IMR-90 (cell line): Measurements from ENCODE around the gene LLGL2. TPM values are rescaled to one million over a fixed set of nuclear protein-coding genes. Genes with fewer than 3 reads are reported as not detected.

Experiments
- ATAC-seq: fragments of 200-7000 bp; cut with Tn5 transposase; 2 replicates; pipeline ENCODE4 v1.9.1; 2020; ENCODE audit warnings: low read depth, mild to moderate bottlenecking, moderate library complexity
- BruUV-seq: library from RNA; stranded (reverse); fragments of 400-500 nt; replicated peaks from 2 replicates; lab custom pipeline; 2021; lab: Mats Ljungman, UMichigan
- CTCF ChIA-PET: fragments of 300-600 bp; formaldehyde crosslinking; extraction: SDS; loops from one replicate; lab custom pipeline; 2021; ENCODE audit warnings: antibody characterized with exemption; lab: Yijun Ruan, JAX
- POLR2A ChIA-PET: fragments of 300-600 bp; sonication (Branson Sonifier 250); formaldehyde crosslinking; loops from one replicate; lab custom pipeline; 2022; ENCODE audit warnings: antibody characterized with exemption; ENCODE audit not compliant: unreplicated experiment; lab: Charles Lee
- DNase-seq: peaks from one replicate; pipeline ENCODE4 v3.0.0; 2013
- H2AFZ ChIP-seq: replicated peaks from 2 replicates; pipeline ENCODE3; 2013; ENCODE audit warnings: low read length, mild to moderate bottlenecking; ENCODE audit not compliant: poor library complexity
- H2AK5ac ChIP-seq: 2 replicates; pipeline ENCODE4 v1.6.1; 2013; ENCODE audit warnings: low read depth, low read length, inconsistent platforms
- H2AK9ac ChIP-seq: replicated peaks from 2 replicates; pipeline ENCODE3; 2013; ENCODE audit warnings: mild to moderate bottlenecking, low read depth, low read length, moderate library complexity; ENCODE audit not compliant: poor library complexity
- H2BK120ac ChIP-seq: 2 replicates; pipeline ENCODE4 v1.6.1; 2013; ENCODE audit warnings: low read depth, low read length, inconsistent platforms
- H2BK15ac ChIP-seq: 3 replicates; pipeline ENCODE4 v1.6.1; 2013; ENCODE audit warnings: low read depth, low read length, inconsistent platforms
- H2BK20ac ChIP-seq: 2 replicates; pipeline ENCODE4 v1.6.1; 2013; ENCODE audit warnings: low read depth, mild to moderate bottlenecking, inconsistent platforms, low read length, moderate library complexity
- H2BK5ac ChIP-seq: 2 replicates; pipeline ENCODE4 v1.6.1; 2013; ENCODE audit warnings: mild to moderate bottlenecking, low read depth, low read length, inconsistent platforms; ENCODE audit not compliant: poor library complexity, severe bottlenecking
- H3K14ac ChIP-seq: replicated peaks from 2 replicates; pipeline ENCODE4 v1.6.1; 2013; ENCODE audit warnings: low read depth, low read length, inconsistent platforms
- H3K18ac ChIP-seq: 2 replicates; pipeline ENCODE4 v1.6.1; 2013; ENCODE audit warnings: low read depth, low read length, control low read depth
- H3K23ac ChIP-seq: 2 replicates; pipeline ENCODE4 v1.6.1; 2013; ENCODE audit warnings: low read depth, low read length, inconsistent platforms
- H3K27ac ChIP-seq: 2 replicates; pipeline ENCODE4 v1.5.1; 2013; ENCODE audit warnings: mild to moderate bottlenecking, control low read depth, low read length; ENCODE audit not compliant: insufficient read depth
- H3K27me3 ChIP-seq: 2 replicates; pipeline ENCODE4 v1.6.1; 2013; ENCODE audit warnings: low read length; ENCODE audit not compliant: control insufficient read depth, insufficient read depth
- H3K36me3 ChIP-seq: 2 replicates; pipeline ENCODE4 v1.6.1; 2013; ENCODE audit warnings: low read length, mixed read lengths; ENCODE audit not compliant: control insufficient read depth, insufficient read depth
- H3K4ac ChIP-seq: 2 replicates; pipeline ENCODE4 v1.6.1; 2013; ENCODE audit warnings: low read depth, low read length, inconsistent platforms
- H3K4me1 ChIP-seq: 2 replicates; pipeline ENCODE4 v1.6.1; 2013; ENCODE audit warnings: low read length, mixed read lengths; ENCODE audit not compliant: control insufficient read depth, insufficient read depth
- H3K4me2 ChIP-seq: 2 replicates; pipeline ENCODE4 v1.6.1; 2013; ENCODE audit warnings: low read depth, mild to moderate bottlenecking, control low read depth, low read length, moderate library complexity
- H3K4me3 ChIP-seq: 2 replicates; pipeline ENCODE4 v1.5.1; 2013; ENCODE audit warnings: low read depth, mild to moderate bottlenecking, control low read depth, low read length, moderate library complexity; ENCODE audit not compliant: insufficient read depth
- H3K56ac ChIP-seq: 2 replicates; pipeline ENCODE4 v1.6.1; 2013; ENCODE audit warnings: low read length, inconsistent platforms; ENCODE audit not compliant: insufficient read depth; ENCODE audit errors: extremely low read depth
- H3K79me1 ChIP-seq, 2 experiments: 2 replicates each; pipeline ENCODE4 v1.6.1; 2013; ENCODE audit warnings: low read length in 2 of 2, inconsistent platforms in 1 of 2, low read depth in 1 of 2
- H3K9ac ChIP-seq: 2 replicates; pipeline ENCODE4 v1.6.1; 2013; ENCODE audit warnings: low read depth, low read length, control low read depth
- H3K9me1 ChIP-seq: 2 replicates; pipeline ENCODE4 v1.6.1; 2013; ENCODE audit warnings: low read length, inconsistent platforms; ENCODE audit not compliant: insufficient read depth
- H3K9me3 ChIP-seq: 2 replicates; pipeline ENCODE4 v1.6.1; 2013; ENCODE audit warnings: low read length; ENCODE audit not compliant: control insufficient read depth, insufficient read depth
- H4K20me1 ChIP-seq: 2 replicates; pipeline ENCODE4 v1.6.1; 2013; ENCODE audit warnings: low read length, inconsistent platforms; ENCODE audit not compliant: insufficient read depth
- H4K5ac ChIP-seq: 2 replicates; pipeline ENCODE4 v1.6.1; 2013; ENCODE audit warnings: mild to moderate bottlenecking, low read depth, low read length, control low read depth
- H4K8ac ChIP-seq, 2 experiments: 2 replicates each; pipeline ENCODE4 v1.6.1; 2013; ENCODE audit warnings: low read depth in 2 of 2, low read length in 2 of 2, control low read depth in 1 of 2, inconsistent platforms in 1 of 2
- H4K91ac ChIP-seq: 2 replicates; pipeline ENCODE4 v1.6.1; 2013; ENCODE audit warnings: low read depth, low read length, inconsistent platforms; ENCODE audit not compliant: insufficient read depth
- BHLHE40 ChIP-seq: fragments of 150-350 bp; IDR thresholded peaks from 2 replicates; pipeline ENCODE4 v1.6.1; 2016; ENCODE audit warnings: mild to moderate bottlenecking, low read depth, low read length
- CEBPB ChIP-seq: IDR thresholded peaks from 2 replicates; pipeline ENCODE4 v1.6.1; 2012; ENCODE audit warnings: low read depth, low read length, improper control_type of control experiment
- CHD1 ChIP-seq: IDR thresholded peaks from 2 replicates; pipeline ENCODE4 v1.6.1; 2012; ENCODE audit warnings: low read depth, low read length, improper control_type of control experiment
- ELK1 ChIP-seq: fragments of 150-350 bp; IDR thresholded peaks from 2 replicates; pipeline ENCODE4 v1.6.1; 2016; ENCODE audit warnings: low read depth, mild to moderate bottlenecking, low read length, moderate library complexity, borderline replicate concordance
- MAFK ChIP-seq: IDR thresholded peaks from 2 replicates; pipeline ENCODE4 v1.6.1; 2012; ENCODE audit warnings: low read depth, low read length, improper control_type of control experiment
- MAZ ChIP-seq: IDR thresholded peaks from 2 replicates; pipeline ENCODE4 v1.6.1; 2012; ENCODE audit warnings: low read depth, mild to moderate bottlenecking, low read length, improper control_type of control experiment, moderate library complexity, borderline replicate concordance
- MXI1 ChIP-seq: IDR thresholded peaks from 2 replicates; pipeline ENCODE4 v1.6.1; 2012; ENCODE audit warnings: low read depth, mild to moderate bottlenecking, low read length, moderate library complexity, borderline replicate concordance
- POLR2A ChIP-seq: IDR thresholded peaks from 2 replicates; pipeline ENCODE4 v1.6.1; 2012; ENCODE audit warnings: mild to moderate bottlenecking, low read depth, low read length
- RCOR1 ChIP-seq: IDR thresholded peaks from 2 replicates; pipeline ENCODE4 v1.6.1; 2012; ENCODE audit warnings: mild to moderate bottlenecking, low read length, improper control_type of control experiment; ENCODE audit not compliant: insufficient replicate concordance
- RFX5 ChIP-seq: IDR thresholded peaks from 2 replicates; pipeline ENCODE4 v1.8.0; 2012; ENCODE audit warnings: low read depth, mild to moderate bottlenecking, low read length, moderate library complexity
- SMC3 ChIP-seq: fragments of 150-350 bp; IDR thresholded peaks from 2 replicates; pipeline ENCODE4 v1.6.1; 2016; ENCODE audit warnings: low read depth, mild to moderate bottlenecking, antibody characterized with exemption, low read length, moderate library complexity
- USF2 ChIP-seq: fragments of 150-350 bp; IDR thresholded peaks from 2 replicates; pipeline ENCODE4 v1.6.1; 2017; ENCODE audit warnings: mild to moderate bottlenecking, antibody characterized with exemption, low read length, low read depth
- WGBS, 2 experiments: methylation state at CpG; one replicate each; pipeline versions ENCODE4 v1.1.5 to v1.1.7; 2013; ENCODE audit warnings: missing lambda C conversion rate in 2 of 2; ENCODE audit not compliant: insufficient read length in 1 of 2; ENCODE audit errors: extremely low coverage in 2 of 2; 5-methylcytosine and 5-hydroxymethylcytosine counted together
- dilution Hi-C: fragments of 300-500 bp; cut with HindIII; formaldehyde crosslinking; loops from one replicate; pipeline ENCODE4 v1.14.3; 2018; ENCODE audit warnings: low sequenced_read_pairs; ENCODE audit not compliant: unreplicated experiment
- in situ Hi-C: fragments of 300-500 bp; cut with MboI; formaldehyde crosslinking; loops from 3 replicates; pipeline ENCODE4 v1.14.3; 2019; ENCODE audit warnings: low sequenced_read_pairs, inconsistent platforms, mixed read lengths
- intact Hi-C: fragments of 100-400 bp; cut with micrococcal nuclease; formaldehyde crosslinking; loops from 2 replicates; pipeline ENCODE4 v1.10.0; 2022
- polyA plus RNA-seq, 3 experiments: library from polyadenylated mRNA; depleted of rRNA; stranded (reverse); fragments of >200 nt; gene quantifications; 2 replicates each; pipeline ENCODE4 v1.2.3, GENCODE V29; 2012; ENCODE audit warnings: low replicate concordance in 1 of 3
- total RNA-seq: library from RNA; depleted of rRNA; stranded (reverse); fragments of >200 nt; gene quantifications from 2 replicates; pipeline ENCODE4 v1.2.3, GENCODE V29; 2012

The LLGL2 gene
- total and polyA plus RNA-seq, 2 of the 4 experiments (the other 2 are of a cell fraction): 0.54 to 0.72 TPM

GRCh38 chr17:75572713-75573539 is 47.4 kb downstream of the LLGL2 start (continued):
- no peak for TF ChIP-seq BHLHE40

GRCh38 chr17:75573540-75573957 is 48.1 kb downstream of the LLGL2 start:
- TF ChIP-seq ELK1 (no peak), RFX5 (no peak), MAFK (no peak), SMC3 (no peak), POLR2A (no peak), USF2 (no peak), CEBPB (no peak), CHD1 (no peak), MXI1 (no peak), RCOR1 (no peak), MAZ (no peak)
- no peak overlapping the region for H2AK9ac ChIP-seq
- no peak overlapping the region for H3K4ac ChIP-seq
- POLR2A ChIA-PET: no interaction called here
- H3K14ac ChIP-seq: no peak overlapping the region
- H2BK15ac ChIP-seq: no peak overlapping the region
- H3K27ac ChIP-seq: no peak overlapping the region
- ATAC-seq (no peak), DNase-seq (no peak)
- H3K27me3 ChIP-seq: peaks cover 12% of the 10 kb centered on the region; the same call in 1 of the 2 replicates
- in situ Hi-C loops (no loop called here), intact Hi-C loops (no loop called here), dilution Hi-C loops (no loop called here)
- no peaks in the 10 kb centered on the region for H3K9me3 ChIP-seq
- CTCF ChIA-PET: no interaction called here
- no peaks in the 10 kb centered on the region for H3K9me1 ChIP-seq
- no peak overlapping the region for H4K8ac ChIP-seq
- no peak overlapping the region for H2BK120ac ChIP-seq
- H4K91ac ChIP-seq: no peak overlapping the region
- H3K18ac ChIP-seq: no peak overlapping the region
- no peak overlapping the region for H3K56ac ChIP-seq
- no peak overlapping the region for H4K5ac ChIP-seq
- no peak overlapping the region for H3K9ac ChIP-seq
- H3K79me1 ChIP-seq: no peaks in the 10 kb centered on the region
- H3K4me3 ChIP-seq: no peak overlapping the region
- no peak overlapping the region for H2BK5ac ChIP-seq
- H3K36me3 ChIP-seq: no peaks in the 10 kb centered on the region
- no TSS peak for BruUV-seq
- H2AFZ ChIP-seq: no peak overlapping the region
- no peaks in the 10 kb centered on the region for H3K4me1 ChIP-seq
- WGBS, 2 experiments: 100% methylated on average over 1 of the region's 16 CpGs; no CpG with 5 or more reads in 1 of the 2 experiments
- H3K23ac ChIP-seq: no peak overlapping the region
- H3K4me2 ChIP-seq: no peak overlapping the region
- H2BK20ac ChIP-seq: no peak overlapping the region
- H4K20me1 ChIP-seq: no peaks in the 10 kb centered on the region
- no peak overlapping the region for H2AK5ac ChIP-seq
